NCI-H2196 (cell line): ENCODE data around the gene GPR132.
"Not testable (repeated sequence)": the region's sequence is repeated elsewhere in the genome, so short reads cannot be mapped to it uniquely, and the experiment has no call there.

Experiments
- DNase-seq: peaks from one replicate; lab custom pipeline; 2025; ENCODE audit not compliant: unreplicated experiment; lab: John Stamatoyannopoulos, UW

Gene GPR132, protein sequence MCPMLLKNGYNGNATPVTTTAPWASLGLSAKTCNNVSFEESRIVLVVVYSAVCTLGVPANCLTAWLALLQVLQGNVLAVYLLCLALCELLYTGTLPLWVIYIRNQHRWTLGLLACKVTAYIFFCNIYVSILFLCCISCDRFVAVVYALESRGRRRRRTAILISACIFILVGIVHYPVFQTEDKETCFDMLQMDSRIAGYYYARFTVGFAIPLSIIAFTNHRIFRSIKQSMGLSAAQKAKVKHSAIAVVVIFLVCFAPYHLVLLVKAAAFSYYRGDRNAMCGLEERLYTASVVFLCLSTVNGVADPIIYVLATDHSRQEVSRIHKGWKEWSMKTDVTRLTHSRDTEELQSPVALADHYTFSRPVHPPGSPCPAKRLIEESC

DNA sequence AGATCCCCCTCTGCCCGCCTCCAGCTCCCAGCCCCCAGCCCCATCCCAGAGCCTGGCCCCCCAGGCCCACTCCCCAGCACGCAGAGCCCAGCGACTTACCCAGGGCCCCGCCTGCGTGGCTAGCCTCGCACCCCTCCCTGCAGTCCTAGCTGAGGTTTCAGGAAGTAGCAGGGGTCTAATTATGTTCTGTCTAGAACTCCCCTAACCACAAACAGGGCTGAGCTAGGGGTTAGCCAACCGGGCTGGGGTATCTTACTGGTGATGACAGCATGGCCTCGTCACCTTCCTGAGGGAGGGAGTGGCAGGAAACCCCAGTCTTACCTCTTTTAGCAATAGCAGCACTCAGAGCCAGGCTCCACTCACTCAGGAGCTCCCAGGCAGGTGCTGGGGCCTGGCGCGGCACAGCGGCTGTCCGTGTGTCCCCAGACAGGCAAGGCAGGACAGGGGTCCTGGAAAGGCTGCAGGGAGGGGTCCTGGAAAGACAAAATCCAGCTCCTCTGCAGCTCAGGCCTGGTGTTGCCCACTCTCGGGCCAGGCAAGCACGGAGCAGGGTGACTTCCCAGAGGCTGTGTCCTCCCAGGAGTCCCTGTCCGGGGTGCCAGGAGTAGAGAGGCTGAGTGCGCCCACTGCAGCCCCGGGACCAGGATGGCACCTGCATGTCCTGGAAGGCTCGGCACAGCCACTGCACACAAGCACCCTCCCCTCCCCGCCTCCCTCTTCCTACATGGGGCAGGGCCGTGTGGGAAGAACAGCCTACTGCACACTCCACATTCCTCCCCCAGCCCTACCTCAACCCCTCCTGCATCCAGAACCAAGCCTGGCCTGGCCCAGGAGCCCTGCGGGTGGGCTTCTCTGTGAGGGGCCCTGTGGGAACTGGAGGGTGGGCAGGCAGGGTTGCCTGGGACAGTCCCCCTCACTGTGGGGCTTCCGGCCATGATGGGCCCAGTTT, at the start of gene GPR132:
Gene GPR132, minus strand, starts transcription at position 151 of the 949 bp plus-strand sequence. CDS start 10,010 bp downstream, outside the sequence.
- no peak for DNase-seq

DNA sequence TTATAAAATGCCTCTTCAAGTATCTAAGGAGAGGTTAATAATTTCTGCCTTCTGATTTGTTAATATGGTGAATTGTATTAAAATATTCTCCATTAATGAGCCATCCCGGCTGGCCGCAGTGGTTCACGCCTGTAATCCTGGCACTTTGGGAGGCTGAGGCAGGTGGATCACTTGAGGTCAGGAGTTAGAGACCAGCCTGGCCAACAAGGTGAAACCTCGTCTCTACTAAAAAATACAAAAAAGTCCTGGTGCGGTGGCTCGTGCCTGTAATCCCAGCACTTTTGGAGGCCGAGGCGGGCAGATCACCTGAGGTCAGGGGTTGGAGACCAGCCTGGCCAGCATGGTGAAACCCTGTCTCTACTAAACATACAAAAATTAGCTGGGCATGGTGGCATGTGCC, 44.0 kb upstream of the GPR132 start:
- DNase-seq: not testable (repeated sequence)

DNA sequence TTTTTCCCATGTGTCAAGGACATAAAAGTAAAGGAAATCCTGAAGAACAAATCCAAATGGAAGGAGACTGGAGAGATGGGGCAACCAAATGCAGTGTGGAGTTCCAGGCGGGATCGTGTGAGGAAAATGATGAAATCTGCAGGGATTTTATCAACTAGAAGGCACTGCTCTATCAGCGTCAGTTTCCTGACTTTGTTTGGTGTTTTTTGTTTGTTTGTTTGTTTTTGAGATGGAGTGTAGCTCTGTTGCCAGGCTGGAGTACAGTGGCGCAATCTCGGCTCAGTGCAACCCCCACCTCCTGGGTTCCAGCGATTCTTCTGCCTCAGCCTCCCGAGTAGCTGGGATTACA, 43.3 kb upstream of the GPR132 start:
- DNase-seq: no peak

DNA sequence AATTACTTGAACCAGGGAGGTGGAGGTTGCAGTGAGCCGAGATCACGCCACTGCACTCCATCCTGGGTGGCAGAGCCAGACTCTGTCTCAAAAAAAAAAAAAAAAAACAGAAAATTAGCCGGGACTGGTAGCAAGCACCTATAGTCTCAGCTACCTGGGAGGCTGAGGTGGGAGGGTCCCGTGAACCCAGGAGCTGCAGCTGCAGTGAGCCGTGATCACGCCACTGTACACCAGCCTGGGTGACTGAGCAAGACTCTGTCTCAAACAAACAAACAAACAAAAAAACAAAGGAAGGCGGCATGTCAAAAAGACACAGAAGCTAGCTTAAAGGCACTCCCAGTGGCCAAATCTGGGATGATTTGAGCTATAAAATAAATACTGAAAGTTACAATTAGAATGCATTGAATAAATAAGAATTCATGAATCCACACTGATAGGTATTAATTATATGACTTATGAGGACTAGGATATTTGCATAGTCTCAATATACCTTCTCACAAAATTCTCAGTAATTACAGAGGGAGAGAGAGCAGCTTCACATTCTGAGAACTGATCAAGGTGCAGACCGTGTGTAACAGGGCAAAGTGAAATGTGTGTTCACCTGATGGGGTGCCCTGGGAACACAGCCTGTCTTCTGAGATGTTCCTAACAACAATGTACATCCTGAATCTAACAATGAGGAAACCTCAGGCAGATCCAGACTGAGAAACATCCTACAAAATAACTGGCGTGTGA, 42.7 kb upstream of the GPR132 start:
- no peak for DNase-seq

DNA sequence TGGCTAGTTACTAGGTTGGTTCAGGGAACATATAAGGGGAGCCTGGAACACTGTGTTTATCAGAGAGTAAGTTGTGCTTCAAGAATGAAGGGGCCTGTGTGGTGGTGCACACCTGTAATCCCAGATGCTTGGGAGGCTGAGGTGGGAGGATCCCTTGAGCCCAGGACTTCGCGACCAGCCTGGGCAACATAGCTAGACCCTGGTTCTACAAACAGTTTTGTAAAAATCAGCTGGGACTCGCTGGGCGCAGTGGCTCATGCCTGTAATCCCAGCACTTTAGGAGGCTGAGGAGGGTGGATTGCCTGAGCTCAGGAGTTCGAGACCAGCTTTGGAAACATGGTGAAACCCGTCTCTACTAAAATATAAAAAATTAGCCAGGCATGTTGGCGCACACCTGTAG, 42.1 kb upstream of the GPR132 start:
- no peak for DNase-seq

DNA sequence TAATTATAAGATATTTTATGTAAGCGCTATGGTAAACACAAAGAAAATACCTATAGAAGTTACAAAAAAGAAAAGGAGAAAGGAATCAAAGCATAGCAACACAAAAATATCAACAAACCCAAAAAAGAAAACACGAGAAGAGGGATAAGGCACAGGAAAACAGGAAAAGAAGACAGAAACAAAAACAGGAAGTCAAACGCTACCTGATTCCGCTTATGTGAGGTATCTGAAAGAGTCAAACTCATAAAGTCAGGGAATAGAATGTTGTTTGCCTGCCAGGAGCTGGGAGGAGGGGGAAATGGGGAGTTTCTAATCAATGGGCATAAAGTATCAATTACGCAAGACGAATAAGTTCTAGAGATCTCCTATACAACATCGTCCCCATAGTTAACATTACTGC, 39.9 kb upstream of the GPR132 start:
- no peak for DNase-seq

DNA sequence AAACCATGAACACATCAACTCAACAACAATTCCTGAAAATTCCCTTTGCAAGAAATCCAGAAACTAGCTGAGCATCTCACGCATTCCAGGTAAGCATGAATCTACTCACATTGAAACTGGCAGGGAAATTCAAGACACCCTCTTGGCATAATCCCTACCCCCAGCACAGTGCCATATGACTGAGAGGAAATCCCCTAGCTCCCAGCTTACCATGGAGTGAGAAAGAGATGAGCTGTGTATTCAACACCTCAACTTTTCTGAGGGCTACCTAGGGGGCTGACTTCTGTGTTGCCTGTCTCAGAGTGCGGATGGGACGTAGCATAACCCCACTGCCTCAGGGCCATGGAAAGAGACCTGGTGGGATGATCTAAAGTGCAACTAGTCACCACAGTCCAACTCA, 37.7 kb upstream of the GPR132 start:
- no peak for DNase-seq

DNA sequence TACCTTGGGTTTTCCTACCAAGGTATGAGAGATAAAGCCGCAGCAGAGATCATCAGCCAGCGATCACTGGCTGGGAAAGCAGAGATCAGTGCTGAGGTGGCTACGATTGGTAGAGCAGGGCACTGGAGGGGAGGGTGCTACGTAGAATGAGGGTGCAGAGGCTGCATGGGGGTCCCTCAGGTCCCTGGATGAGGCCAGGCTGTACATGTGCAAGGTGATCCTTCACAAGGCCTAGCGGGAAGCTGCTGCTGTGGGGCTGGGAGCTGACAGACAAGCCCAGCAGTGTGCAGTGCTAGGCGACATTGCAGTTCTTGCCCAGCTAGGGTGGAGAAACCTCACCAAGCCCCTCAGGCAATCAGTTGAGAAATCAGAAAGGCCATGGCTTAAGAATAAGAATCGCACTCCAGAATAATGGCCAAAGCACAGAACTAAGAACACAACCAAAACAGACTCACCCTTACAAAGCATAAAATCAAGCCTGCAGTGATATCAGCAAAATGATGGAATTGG, 37.2 kb upstream of the GPR132 start:
- DNase-seq: no peak

DNA sequence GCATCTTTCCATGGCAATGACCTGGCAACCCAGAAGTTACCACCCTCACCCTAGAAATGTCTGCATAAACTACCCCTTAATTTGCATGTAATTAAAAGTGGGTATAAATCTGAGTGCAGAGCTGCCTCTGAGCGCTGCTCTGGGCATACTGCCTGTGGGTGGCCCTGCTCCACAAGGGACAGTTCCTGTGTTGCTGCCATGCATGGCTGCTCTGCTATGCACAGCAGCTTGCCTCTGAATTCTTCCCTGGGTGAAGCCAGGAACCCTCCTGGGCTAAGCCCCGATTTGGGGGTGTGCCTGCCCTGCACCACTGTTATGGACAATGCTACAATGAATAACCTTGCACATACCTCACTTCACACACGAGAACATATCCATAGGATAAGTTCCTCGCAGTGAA, 35.7 kb upstream of the GPR132 start:
- no peak for DNase-seq

DNA sequence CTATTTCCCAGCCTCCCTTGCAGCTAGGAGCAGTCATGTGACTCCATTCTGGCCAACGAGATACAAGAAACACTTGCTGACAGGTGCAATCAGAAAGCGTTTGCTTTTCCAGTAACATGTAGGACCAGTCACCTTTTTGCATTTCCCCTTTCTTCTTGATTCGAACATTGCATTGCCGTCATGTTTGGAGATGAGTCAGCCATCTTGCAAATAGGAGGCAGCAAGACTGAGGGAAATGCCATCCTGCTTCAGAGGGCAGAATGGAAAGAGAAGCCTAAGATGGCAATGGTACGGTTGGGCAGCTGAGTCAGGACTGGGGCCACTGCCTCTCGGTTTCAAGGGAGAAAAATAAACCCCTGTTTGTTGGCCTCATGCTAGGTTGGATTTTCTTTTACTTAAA, 34.5 kb upstream of the GPR132 start:
- no peak for DNase-seq

DNA sequence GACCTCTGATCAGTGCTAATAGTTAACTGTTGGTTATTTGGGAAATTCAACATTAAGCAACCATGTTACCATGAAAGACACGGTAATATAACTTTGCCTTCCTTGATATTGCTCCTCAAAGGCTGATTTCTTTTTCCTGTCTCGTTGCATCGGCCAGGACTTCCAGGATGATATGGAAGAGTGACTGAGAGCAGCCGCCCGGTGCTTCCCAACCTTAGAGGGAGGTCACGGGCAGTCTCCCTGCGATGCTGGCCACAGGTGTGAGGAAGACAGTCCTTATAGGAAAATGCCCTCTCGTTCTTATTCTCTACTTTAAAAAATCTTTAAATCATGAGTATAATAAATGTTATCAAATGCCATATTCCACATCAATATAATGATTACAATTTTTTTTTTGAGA, 33.1 kb upstream of the GPR132 start:
- DNase-seq: no peak

DNA sequence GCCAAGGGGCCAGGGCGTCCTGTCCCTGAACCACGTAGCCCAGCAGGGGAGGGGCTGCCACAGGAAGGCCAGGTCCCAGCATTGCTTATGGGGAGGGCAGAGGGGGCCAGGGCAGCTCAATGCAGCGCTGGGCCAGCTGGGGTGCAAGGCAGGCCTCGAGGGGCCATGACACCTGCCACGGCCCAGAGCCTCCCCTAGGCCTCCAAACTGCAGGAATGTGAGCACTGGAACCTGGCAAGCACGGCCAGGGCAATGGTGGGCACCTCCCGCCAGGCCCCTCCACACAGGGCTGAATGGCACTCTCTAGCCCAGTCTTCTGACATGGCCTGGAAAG, 32.5 kb upstream of the GPR132 start:
- DNase-seq: no peak

DNA sequence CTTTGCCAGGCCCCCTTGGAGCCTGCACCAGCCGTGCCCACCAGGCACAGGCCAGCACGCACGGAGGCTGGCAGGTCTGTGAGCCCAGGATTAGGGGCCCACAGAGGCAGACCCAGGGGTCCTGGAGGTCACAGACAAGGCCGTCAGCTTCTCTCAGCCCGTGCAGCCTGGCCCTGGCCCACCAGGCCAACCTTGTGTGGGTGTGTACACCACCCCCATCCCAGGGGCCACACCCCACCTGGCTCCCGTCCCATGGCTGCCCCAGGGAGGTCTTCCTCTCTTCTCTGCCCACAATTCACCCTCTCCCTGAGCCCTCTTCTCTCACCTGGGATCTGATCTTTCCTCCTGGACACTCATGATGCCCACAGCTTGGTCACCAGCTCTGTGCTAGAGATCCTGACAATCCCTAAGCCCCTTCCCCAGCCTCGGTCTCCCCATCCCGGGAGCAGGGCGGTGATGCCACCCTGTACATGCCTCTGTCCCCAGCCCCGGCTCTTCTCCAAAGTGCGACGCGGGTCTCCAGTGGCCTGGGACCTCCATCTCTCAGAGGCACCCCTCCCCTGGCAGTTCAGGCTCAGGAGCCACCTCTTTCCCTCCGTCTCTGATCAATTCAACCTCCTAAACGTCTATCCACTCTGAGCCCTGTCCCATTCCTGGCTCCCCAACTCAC, 31.1 kb upstream of the GPR132 start:
- no peak for DNase-seq

DNA sequence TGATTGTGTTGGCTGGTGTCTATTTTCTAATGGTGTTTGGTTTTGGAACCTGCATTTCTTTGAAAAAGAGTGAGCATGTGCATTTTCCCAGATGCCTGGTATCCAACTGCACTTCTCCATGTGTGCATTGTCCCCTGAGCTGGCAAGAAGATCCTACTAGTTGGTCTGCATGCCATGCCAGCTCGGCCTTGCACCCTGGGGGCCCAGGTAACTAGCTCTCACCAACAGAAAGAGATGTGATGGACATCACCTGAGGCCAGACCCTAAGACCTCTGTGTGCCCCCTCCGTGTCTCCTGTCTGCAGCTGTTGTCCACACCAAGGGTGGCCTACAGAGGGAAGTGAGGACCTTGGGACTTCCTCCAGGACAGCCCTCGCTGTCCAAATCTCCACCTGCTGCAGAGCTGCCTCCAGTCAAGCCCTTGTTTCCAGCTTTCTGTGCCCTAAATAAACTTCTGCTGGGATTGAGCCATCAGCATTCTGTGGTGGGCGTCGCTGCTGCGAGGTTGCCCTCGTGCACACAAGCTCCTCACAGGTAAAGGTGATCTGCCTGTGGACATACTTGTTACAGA, 30.1 kb upstream of the GPR132 start:
- no peak for DNase-seq

DNA sequence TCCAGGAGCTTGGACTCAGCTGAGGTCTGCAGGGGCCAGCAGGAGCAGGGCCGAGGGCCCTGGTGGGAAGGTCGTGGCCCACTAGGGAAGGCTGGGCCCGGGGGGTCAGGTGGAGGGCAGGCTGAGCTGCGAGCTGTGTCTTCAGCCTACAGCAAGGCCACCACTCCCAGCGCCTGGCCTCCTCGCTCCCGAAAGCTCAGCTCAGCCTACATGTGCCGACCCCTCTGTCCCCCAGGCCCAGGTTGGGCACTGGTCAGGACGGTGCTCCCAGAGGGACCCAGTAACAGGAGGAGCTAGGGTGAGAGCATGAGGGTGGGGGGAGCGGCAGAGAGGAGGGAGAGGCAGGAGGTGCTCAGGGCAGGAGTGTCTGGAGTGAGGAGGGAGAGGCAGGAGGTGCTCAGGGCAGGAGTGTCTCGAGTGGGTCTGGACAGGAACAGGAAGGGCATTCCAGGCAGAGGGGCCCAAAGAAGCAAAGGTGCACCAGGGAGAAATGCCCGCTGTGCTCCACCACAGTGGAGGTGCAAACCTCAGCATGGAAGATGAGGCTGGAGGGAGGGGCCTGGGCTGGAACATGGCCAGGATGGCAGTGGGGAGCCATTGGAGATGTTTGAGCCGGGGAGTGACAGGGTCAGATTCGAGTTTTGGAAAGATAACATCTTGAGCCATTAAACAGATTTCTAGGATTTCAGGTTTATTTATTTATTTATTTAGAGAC, 29.1 kb upstream of the GPR132 start:
- no peak for DNase-seq

DNA sequence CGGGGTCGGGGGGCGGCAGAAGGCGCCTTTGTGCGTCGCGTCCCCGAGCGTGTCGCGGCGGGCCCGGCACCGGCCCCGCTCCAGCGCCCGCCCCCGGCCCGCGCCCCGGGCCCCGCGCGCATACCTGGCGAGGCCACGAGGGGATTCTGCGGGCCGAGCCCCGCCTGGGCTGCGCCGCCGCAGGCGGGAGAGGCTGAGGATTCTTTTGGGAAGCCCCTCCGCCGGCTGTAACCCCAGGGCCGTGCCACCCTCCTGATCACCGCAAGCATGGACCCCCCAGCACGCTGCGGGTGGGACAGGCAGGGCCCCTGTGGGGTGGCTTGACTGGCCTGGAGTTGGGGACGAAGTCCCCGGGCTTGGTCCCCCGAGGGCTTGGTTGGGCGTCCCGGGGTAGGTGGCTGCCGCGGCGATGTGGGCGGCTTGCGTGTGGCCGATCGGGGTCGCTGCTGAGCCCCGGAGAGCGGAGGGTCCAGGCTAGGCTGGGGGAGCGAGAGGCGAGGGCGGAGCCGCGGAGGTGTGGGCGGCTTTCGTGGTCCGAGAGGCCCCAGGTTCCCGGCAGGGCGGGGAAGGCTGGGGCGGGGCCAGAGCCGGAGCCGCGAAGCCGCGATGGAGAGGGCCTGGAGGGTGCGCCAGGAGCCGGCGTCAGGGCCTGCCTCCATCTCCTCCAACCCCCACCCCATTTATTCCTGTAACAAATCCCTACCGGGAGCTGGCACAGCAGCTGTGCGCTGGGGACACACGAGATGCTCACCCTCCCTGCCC, 28.4 kb upstream of the GPR132 start:
- peak; percentile 4 for DNase-seq

DNA sequence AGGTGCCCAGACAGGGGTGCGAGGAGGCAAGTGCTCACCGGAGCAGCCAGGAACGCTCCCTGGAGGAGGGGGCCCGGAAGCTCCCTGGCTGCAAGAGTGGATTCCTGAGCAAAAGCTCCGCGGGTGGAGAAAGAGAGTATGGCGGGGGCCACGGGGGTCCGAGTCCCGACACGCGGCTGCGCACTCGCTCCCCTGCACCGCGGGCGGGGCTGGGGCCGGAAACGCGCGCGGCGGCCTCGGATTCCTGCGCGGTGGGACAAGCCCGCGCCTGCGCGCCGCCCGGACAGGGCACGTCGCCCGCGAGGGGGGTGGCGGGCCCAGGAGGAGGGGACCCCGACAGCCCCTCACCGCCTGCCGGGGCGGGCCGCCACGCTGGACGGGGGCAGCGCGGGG, 27.8 kb upstream of the GPR132 start:
- no peak for DNase-seq

DNA sequence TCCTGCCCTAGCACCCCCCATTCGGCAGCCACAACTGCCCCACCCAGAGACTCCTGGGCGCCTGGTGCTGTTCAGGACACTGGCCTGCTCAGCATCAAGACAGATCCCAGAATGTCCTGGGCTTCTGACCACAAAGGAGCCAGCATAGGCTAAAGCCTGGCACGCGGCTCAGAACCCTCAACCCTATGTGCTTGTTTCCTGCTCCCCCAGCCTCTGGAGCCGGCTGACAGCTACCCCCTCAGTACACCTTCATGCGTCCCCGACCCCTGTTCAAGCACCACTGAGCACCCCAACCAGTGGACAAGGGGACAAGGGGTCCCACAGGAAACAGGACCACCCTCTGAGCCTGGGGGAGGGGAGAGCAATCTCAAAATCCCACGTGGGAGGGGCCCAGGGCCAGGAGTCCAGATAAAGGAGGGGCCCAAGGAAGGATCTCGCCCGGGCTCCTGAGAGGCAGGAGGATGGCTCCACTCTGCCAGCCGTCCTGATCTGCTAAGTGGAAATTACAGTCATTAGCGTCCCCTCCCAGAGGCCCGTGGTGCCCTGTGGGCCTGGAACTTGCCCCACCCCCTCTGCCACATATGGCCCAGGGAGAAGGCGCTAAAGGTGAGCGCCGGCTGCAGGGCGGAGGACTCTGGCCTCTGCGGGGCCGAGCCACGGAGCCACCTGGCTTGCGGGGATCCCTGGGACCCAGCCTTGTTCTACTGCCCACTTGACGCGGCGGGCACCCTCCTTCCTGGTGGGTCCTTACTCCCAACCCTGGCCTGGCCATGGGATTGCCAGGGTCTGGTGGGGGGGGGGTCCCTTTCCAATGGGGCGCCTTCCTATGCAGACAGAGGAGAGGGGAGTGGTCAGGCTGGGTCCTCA, 27.2 kb upstream of the GPR132 start:
- DNase-seq: no peak
